Measurements from ENCODE around the gene RIMS1.
"Not testable (repeated sequence)": the region's sequence is repeated elsewhere in the genome, so short reads cannot be mapped to it uniquely, and the experiment has no call there.

RIMS1 gene

GRCh38 chr6:72260489-72260888 is 374.1 kb downstream of the RIMS1 start:
- DNase-seq, result no peak

GRCh38 chr6:72261554-72261953 is 375.2 kb downstream of the RIMS1 start:
- no peak for DNase-seq

GRCh38 chr6:72262254-72262653 is 375.9 kb downstream of the RIMS1 start:
- DNase-seq, result no peak

GRCh38 chr6:72267470-72267869 is 381.1 kb downstream of the RIMS1 start:
- no peak for DNase-seq

- no peak for DNase-seq
These were observed 385.2 kb downstream of the RIMS1 start for GRCh38 chr6:72271531-72271930.

- DNase-seq, result no peak
These were observed 386.6 kb downstream of the RIMS1 start for GRCh38 chr6:72272958-72273357.

GRCh38 chr6:72275888-72276287 is 389.5 kb downstream of the RIMS1 start:
- no peak for DNase-seq

GRCh38 chr6:72282201-72282600 is 395.9 kb downstream of the RIMS1 start:
- DNase-seq, result no peak

- no peak for DNase-seq
These were observed 397.2 kb downstream of the RIMS1 start for GRCh38 chr6:72283571-72283970.

GRCh38 chr6:72286911-72287311 is 400.6 kb downstream of the RIMS1 start:
- DNase-seq, result no peak

- DNase-seq, result no peak
These were observed 401.5 kb downstream of the RIMS1 start for GRCh38 chr6:72287801-72288200.

- no peak for DNase-seq
These were observed 402.2 kb downstream of the RIMS1 start for GRCh38 chr6:72288592-72288991.

GRCh38 chr6:72290620-72291019 is 404.3 kb downstream of the RIMS1 start:
- no peak for DNase-seq

GRCh38 chr6:72296375-72296774 is 410.0 kb downstream of the RIMS1 start:
- no peak for DNase-seq

GRCh38 chr6:72305971-72306370 is 419.6 kb downstream of the RIMS1 start:
- no peak for DNase-seq

GRCh38 chr6:72316675-72317380 is 430.5 kb downstream of the RIMS1 start:
- DNase-seq, result no peak

GRCh38 chr6:72321788-72322187 is 435.4 kb downstream of the RIMS1 start:
- no peak for DNase-seq

- DNase-seq, result no peak
These were observed 436.4 kb downstream of the RIMS1 start for GRCh38 chr6:72322771-72323170.

GRCh38 chr6:72324591-72324990 is 438.2 kb downstream of the RIMS1 start:
- DNase-seq, result no peak

- DNase-seq, result no peak
These were observed 442.4 kb downstream of the RIMS1 start for GRCh38 chr6:72328775-72329174.

GRCh38 chr6:72335203-72335602 is 448.9 kb downstream of the RIMS1 start:
- DNase-seq, result not testable (repeated sequence)

- DNase-seq, result no peak
These were observed 462.6 kb downstream of the RIMS1 start for GRCh38 chr6:72348926-72349325.

GRCh38 chr6:72350296-72350881 is 464.0 kb downstream of the RIMS1 start:
- no peak for DNase-seq

- DNase-seq, result no peak
These were observed 477.7 kb downstream of the RIMS1 start for GRCh38 chr6:72363844-72364740.

Measured in CD4-positive, alpha-beta T cell treated with Interleukin-6 for 4 hours (primary cell).